Prostate gland (tissue), 2 donors: ENCODE measurements around the gene TMEM9B. TPM values are rescaled to one million over a fixed set of nuclear protein-coding genes. Genes with fewer than 3 reads are reported as not detected.

Source experiments
- small RNA-seq, 2 donors: library from RNA; depleted of rRNA; stranded (forward); fragments of <200 nt; gene quantifications; one replicate each; pipeline ENCODE3, GENCODE V24; 2016
- total RNA-seq, 2 donors: library from RNA; depleted of rRNA; stranded (reverse); fragments of >200 nt; gene quantifications; one replicate each; pipeline ENCODE4 v1.1.0, GENCODE V29; 2016

TMEM9B gene
- total RNA-seq, 2 donors from 2014 or later = 51.3 to 58.9 TPM

Small RNAs within 50 kb of the gene (small RNA-seq; reads per million reads assigned to genes)
- 0 reads per million in 2 donors for gene RF00019

Other genes starting within 250 kb of the TMEM9B start
- 10 to 100 TPM; 23.8 to 47.1 TPM for gene AKIP1, start 53.3 kb downstream of the TMEM9B start, total RNA-seq
- not detected for gene C11orf16, start 31.5 kb downstream of the TMEM9B start, total RNA-seq
- gene ASCL3, start 21.4 kb downstream of the TMEM9B start, total RNA-seq = not detected
- gene NRIP3, start 39.6 kb upstream of the TMEM9B start, total RNA-seq = 1 to 10 TPM in 1 of 2 donors, under 1 TPM in 1; 0.27 to 6.0 TPM
- gene SCUBE2, start 127.2 kb upstream of the TMEM9B start, total RNA-seq = 100 to 1,000 TPM in 1 of 2 donors, 10 to 100 TPM in 1; 69.8 to 149 TPM